ENCODE data around the gene MEIOSIN. TPM values are rescaled to one million over a fixed set of nuclear protein-coding genes. Genes with fewer than 3 reads are reported as not detected.

The MEIOSIN gene
- total RNA-seq, 1 experiment from 2014 or later = not detected

DNA sequence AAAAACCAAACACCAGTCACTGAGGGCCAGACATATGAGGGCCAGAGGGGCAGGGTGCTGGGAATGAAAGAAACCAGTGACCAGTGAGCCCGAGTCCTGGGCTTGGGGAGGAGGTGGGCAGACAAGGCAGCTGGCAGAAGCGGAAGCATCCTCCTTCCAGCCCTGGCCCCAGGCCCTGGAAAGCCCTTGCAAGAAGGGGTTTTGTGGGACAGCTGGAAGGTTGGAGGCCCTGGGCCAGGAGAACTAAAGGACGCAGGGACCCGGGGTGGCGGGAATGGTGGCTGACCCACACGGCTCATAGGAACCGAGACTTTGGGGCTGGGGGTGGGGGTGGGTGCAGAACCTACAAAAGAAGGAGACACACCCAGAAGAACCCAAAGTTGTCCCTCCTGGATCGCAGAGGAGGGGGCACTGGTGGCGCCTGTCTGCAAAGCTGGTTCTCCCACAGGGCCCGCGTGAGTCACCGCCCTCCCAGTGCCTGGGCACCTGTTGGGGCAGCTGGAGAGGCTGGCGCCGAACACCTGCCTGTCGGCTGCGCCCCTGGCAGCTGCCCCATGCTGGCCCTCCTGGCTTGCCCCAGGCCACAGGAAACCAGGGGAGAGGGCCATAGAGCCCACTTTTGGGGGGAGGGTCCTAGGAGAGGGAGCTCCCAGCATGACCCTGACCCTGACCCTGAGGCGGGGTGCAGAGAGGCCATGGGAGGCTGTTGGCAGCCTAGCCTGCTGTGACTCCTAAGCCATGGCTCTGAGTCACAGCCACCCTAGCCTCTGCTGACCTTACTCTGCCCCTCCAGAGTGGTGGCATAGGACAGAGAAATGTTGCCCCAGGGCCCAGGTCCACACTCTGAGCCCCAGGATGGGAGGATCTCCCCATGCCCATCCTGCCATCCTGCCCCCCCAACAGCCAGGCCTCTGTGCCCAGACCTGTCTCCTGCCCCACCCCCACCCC lies 48.2 kb downstream of the MEIOSIN start:
- H4K20me1 ChIP-seq (ENCODE audit: insufficient read depth) = peaks cover 9% of the 10 kb centered on the region
- CTCF ChIA-PET = interaction anchor here (0.6 to 2.1 kb wide), 3 partner anchors 11 to 18 kb away, joined by 3 to 13 read pairs (median 3); partner anchors contain the start of gene DMWD
- no peak overlapping the region for H2AFZ ChIP-seq
- no peaks in the 10 kb centered on the region for H3K27me3 ChIP-seq (ENCODE audit: insufficient read depth, low read depth)
- H3K4me2 ChIP-seq = peak overlapping the region; percentile 81
- BruUV-seq (replicated peaks) = no TSS peak
- peaks cover 50% of the 10 kb centered on the region for H3F3A ChIP-seq (ENCODE audit: insufficient read depth, low read depth)
- POLR2A ChIA-PET (ENCODE audit: unreplicated experiment) = interaction anchor here (0.5 to 2.6 kb wide), 7 partner anchors 10 to 936 kb away, joined by 3 to 58 read pairs (median 12); partner anchors contain the start of genes NECTIN2 and SIX5
- peak overlapping the region; percentile 81 for H3K27ac ChIP-seq
- TF ChIP-seq CTCF (conservative IDR thresholded peaks at IDR 0.05) = no peak
- TF ChIP-seq EZH2 (IDR thresholded peaks at IDR 0.05; ENCODE audit: low read depth) = no peak
- H3K4me1 ChIP-seq (replicated peaks; ENCODE audit: insufficient read depth) = peaks cover 55% of the 10 kb centered on the region
- H3K9me2 ChIP-seq (ENCODE audit: insufficient read depth) = no peaks in the 10 kb centered on the region
- DNase-seq = peak; percentile 89 to 90
- peaks cover 28% of the 10 kb centered on the region for H3K36me3 ChIP-seq (ENCODE audit: low read depth)
- H3K9me3 ChIP-seq (ENCODE audit: insufficient read depth, low read depth) = no peaks in the 10 kb centered on the region
- H3K79me2 ChIP-seq (ENCODE audit: low read depth) = peaks cover 20% of the 10 kb centered on the region
- peak overlapping the region; percentile 51 for H3K4me3 ChIP-seq
- intact Hi-C loops (cut with micrococcal nuclease; ENCODE audit: unreplicated experiment) = loop anchor here (1.0 kb wide), 1 partner anchor 12 kb away; the partner anchor contains the start of gene SIX5

GRCh38 chr19:45782162-45782691 lies 49.0 kb downstream of the MEIOSIN start, which contains the start of gene DMPK:
Gene DMPK, minus strand, starts transcription at chr19:45782490. Its CDS starts 138 bp downstream, at chr19:45782352.
- Histone ChIP-seq H3K36me3 (ENCODE audit: low read depth) (peaks cover 21% of the 10 kb centered on the region), H3K4me1 (replicated peaks; ENCODE audit: insufficient read depth) (peaks cover 55% of the 10 kb centered on the region), H3K4me2 (peak within 1 kb of the TSS; percentile 81), H3K27ac (peak within 1 kb of the TSS; percentile 81), H4K20me1 (ENCODE audit: insufficient read depth) (peaks cover 6% of the 10 kb centered on the region), H3K79me2 (ENCODE audit: low read depth) (peaks cover 20% of the 10 kb centered on the region), H3K27me3 (ENCODE audit: insufficient read depth, low read depth) (no peaks in the 10 kb centered on the region), H3F3A (ENCODE audit: insufficient read depth, low read depth) (peaks cover 42% of the 10 kb centered on the region), H3K9me2 (ENCODE audit: insufficient read depth) (no peaks in the 10 kb centered on the region), H3K9me3 (ENCODE audit: insufficient read depth, low read depth) (no peaks in the 10 kb centered on the region), H2AFZ (no peak within 1 kb of the TSS), H3K4me3 (peak within 1 kb of the TSS; percentile 51)
- BruUV-seq (replicated peaks) = no TSS peak
- DNase-seq = peak in 1 of 2 experiments; percentile 44
- CTCF ChIA-PET = interaction anchor here (0.6 to 2.1 kb wide), 15 partner anchors 11 to 295 kb away, joined by 3 to 16 read pairs (median 7); partner anchors contain the start of genes MYPOP, QPCTL and SIX5
- intact Hi-C loops (cut with micrococcal nuclease; ENCODE audit: unreplicated experiment) = no loop called here
- POLR2A ChIA-PET (ENCODE audit: unreplicated experiment) = interaction anchor here (0.5 to 2.6 kb wide), 7 partner anchors 10 to 936 kb away, joined by 7 to 58 read pairs (median 15); partner anchors contain the start of genes DMWD, NECTIN2 and SIX5
- no peak for TF ChIP-seq CTCF (conservative IDR thresholded peaks at IDR 0.05)
- TF ChIP-seq EZH2 (IDR thresholded peaks at IDR 0.05; ENCODE audit: low read depth) = no peak

Data from PC-9 (cell line).